GM12801 (cell line): ENCODE data around the gene KLHL41.

Experiments
- CTCF ChIP-seq: IDR thresholded peaks from one replicate; pipeline ENCODE4 v1.5.1; 2011; ENCODE audit warnings: control low read depth; ENCODE audit not compliant: insufficient read length; ENCODE audit errors: extremely low read depth

The KLHL41 gene

GRCh38 chr2:169526451-169526850 lies 16.9 kb downstream of the KLHL41 start:
- TF ChIP-seq CTCF: no peak

- TF ChIP-seq CTCF: no peak
Observed at GRCh38 chr2:169528271-169528701, 18.8 kb downstream of the KLHL41 start.

GRCh38 chr2:169540146-169540545 lies 30.6 kb downstream of the KLHL41 start:
- TF ChIP-seq CTCF: no peak

GRCh38 chr2:169542433-169542832 lies 32.9 kb downstream of the KLHL41 start:
- TF ChIP-seq CTCF: no peak

GRCh38 chr2:169546756-169547155 lies 37.3 kb downstream of the KLHL41 start:
- no peak for TF ChIP-seq CTCF

GRCh38 chr2:169561364-169561763 lies 51.9 kb downstream of the KLHL41 start:
- no peak for TF ChIP-seq CTCF

GRCh38 chr2:169562519-169562918 lies 53.0 kb downstream of the KLHL41 start:
- no peak for TF ChIP-seq CTCF

- TF ChIP-seq CTCF: no peak
Observed at GRCh38 chr2:169565686-169566085, 56.2 kb downstream of the KLHL41 start.
